ENCODE data around the gene PADI1.

DNA sequence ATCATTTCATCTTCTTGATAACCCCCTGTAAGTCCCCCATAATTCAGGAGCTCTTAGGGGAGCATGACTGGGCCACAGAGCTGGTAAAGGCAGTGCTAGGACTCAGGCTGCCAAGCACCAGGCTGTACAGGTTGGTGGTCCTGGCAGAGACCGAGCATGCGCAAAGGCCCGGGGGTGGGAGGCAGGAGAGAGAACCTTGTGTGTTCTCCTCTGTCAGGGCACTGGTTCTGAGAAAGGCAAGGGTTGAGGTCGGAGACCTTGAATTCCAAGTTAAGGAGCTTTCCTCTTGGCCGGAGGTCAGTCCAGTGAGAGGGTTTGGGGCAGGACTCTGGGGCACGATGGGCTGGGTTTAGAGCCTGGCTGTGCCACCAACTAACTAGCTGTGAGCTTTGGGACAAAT is 67.1 kb downstream of the PADI1 start:
- TF ChIP-seq, protein P1, sequence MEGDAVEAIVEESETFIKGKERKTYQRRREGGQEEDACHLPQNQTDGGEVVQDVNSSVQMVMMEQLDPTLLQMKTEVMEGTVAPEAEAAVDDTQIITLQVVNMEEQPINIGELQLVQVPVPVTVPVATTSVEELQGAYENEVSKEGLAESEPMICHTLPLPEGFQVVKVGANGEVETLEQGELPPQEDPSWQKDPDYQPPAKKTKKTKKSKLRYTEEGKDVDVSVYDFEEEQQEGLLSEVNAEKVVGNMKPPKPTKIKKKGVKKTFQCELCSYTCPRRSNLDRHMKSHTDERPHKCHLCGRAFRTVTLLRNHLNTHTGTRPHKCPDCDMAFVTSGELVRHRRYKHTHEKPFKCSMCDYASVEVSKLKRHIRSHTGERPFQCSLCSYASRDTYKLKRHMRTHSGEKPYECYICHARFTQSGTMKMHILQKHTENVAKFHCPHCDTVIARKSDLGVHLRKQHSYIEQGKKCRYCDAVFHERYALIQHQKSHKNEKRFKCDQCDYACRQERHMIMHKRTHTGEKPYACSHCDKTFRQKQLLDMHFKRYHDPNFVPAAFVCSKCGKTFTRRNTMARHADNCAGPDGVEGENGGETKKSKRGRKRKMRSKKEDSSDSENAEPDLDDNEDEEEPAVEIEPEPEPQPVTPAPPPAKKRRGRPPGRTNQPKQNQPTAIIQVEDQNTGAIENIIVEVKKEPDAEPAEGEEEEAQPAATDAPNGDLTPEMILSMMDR (IDR thresholded peaks at IDR 0.05), result no peak
- no peak for TF ChIP-seq POLR2A (IDR thresholded peaks at IDR 0.05)
